ENCODE results near the gene SRRM4.
"Not testable (repeated sequence)": the region's sequence is repeated elsewhere in the genome, so short reads cannot be mapped to it uniquely, and the experiment has no call there.

Gene SRRM4

GRCh38 chr12:118981285-118982211 lies at the start of gene SRRM4:
SRRM4 (plus strand) TSS chr12:118981541; CDS start chr12:118981883, 342 bp downstream.
- DNase-seq (ENCODE audit: low read depth, low spot score): no peak

GRCh38 chr12:118946256-118946655 lies 35.1 kb upstream of the SRRM4 start:
- no peak for DNase-seq (ENCODE audit: low read depth, low spot score)

GRCh38 chr12:118958520-118958919 lies 22.8 kb upstream of the SRRM4 start:
- no peak for DNase-seq (ENCODE audit: low read depth, low spot score)

- DNase-seq (ENCODE audit: low read depth, low spot score): no peak
Measured at GRCh38 chr12:118959348-118959747, 22.0 kb upstream of the SRRM4 start.

- no peak for DNase-seq (ENCODE audit: low read depth, low spot score)
Measured at GRCh38 chr12:118959985-118960560, 21.3 kb upstream of the SRRM4 start.

- DNase-seq (ENCODE audit: low read depth, low spot score): no peak
Measured at GRCh38 chr12:118960865-118961264, 20.5 kb upstream of the SRRM4 start.

GRCh38 chr12:118964988-118965387 lies 16.4 kb upstream of the SRRM4 start:
- no peak for DNase-seq (ENCODE audit: low read depth, low spot score)

- no peak for DNase-seq (ENCODE audit: low read depth, low spot score)
Measured at GRCh38 chr12:118970856-118971255, 10.5 kb upstream of the SRRM4 start.

- DNase-seq (ENCODE audit: low read depth, low spot score): no peak
Measured at GRCh38 chr12:118972982-118973381, 8.4 kb upstream of the SRRM4 start.

GRCh38 chr12:118979763-118980406 lies 1.5 kb upstream of the SRRM4 start:
- no peak for DNase-seq (ENCODE audit: low read depth, low spot score)

- DNase-seq (ENCODE audit: low read depth, low spot score): no peak
Measured at GRCh38 chr12:118980407-118981014, 830 bp upstream of the SRRM4 start.

- no peak for DNase-seq (ENCODE audit: low read depth, low spot score)
Measured at GRCh38 chr12:118982302-118982701, 961 bp downstream of the SRRM4 start.

- DNase-seq (ENCODE audit: low read depth, low spot score): no peak
Measured at GRCh38 chr12:118982984-118983761, 1.8 kb downstream of the SRRM4 start.

GRCh38 chr12:118984161-118984943 lies 3.0 kb downstream of the SRRM4 start:
- DNase-seq (ENCODE audit: low read depth, low spot score): no peak

- no peak for DNase-seq (ENCODE audit: low read depth, low spot score)
Measured at GRCh38 chr12:118986050-118986449, 4.7 kb downstream of the SRRM4 start.

GRCh38 chr12:118999107-118999506 lies 17.8 kb downstream of the SRRM4 start:
- no peak for DNase-seq (ENCODE audit: low read depth, low spot score)

GRCh38 chr12:119005085-119005484 lies 23.7 kb downstream of the SRRM4 start:
- DNase-seq (ENCODE audit: low read depth, low spot score): no peak

- DNase-seq (ENCODE audit: low read depth, low spot score): no peak
Measured at GRCh38 chr12:119005913-119006312, 24.6 kb downstream of the SRRM4 start.

GRCh38 chr12:119006746-119007145 lies 25.4 kb downstream of the SRRM4 start:
- DNase-seq (ENCODE audit: low read depth, low spot score): no peak

GRCh38 chr12:119008273-119008672 lies 26.9 kb downstream of the SRRM4 start:
- not testable (repeated sequence) for DNase-seq (ENCODE audit: low read depth, low spot score)

Measured in brain pericyte (primary cell).